ENCODE data around the gene IFITM5.
"Not testable (repeated sequence)": the region's sequence is repeated elsewhere in the genome, so short reads cannot be mapped to it uniquely, and the experiment has no call there.

IFITM5 gene

GRCh38 chr11:313304-313786, 14.0 kb upstream of the IFITM5 start:
- no peak for DNase-seq

DNA sequence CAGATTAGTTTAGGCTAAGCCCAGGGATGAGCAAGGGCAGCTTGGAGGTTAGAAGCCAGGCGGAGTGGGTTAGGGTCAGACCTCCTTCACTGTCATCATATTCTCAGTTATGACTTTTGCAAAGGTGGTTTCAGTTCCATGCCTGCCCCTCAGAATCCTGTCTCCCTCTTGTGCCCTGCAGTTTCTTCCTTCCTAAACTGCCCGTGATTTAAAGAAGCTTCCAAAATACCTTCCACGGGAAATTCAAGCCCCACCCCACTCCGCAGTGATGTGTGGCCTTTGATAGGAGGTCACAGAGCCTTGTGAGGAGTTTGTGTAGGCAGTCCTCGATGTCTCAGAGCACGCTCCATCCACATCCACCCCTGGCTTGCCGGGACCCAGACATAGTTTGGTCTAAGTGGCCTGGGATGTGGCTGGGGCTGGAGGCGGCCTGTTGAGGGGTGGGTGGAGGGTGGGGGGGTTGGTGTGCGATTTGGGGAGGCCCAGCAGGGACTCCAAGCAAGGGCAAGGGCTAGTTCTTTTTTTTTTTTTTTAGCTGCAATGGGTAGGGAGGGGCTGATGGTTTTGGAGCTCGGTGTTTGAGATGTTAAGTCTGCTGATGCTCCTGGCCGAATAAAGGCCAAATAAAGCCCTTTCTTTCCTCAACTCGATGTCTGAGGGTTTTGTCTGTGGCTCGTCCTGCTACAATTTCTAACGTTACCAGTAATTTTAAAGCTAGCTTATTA, 12.9 kb upstream of the IFITM5 start:
- DNase-seq, result no peak

- not testable (repeated sequence) for DNase-seq
Observed at GRCh38 chr11:311013-311748, 11.9 kb upstream of the IFITM5 start.

- DNase-seq, result not testable (repeated sequence)
Observed at GRCh38 chr11:309979-310572, 10.8 kb upstream of the IFITM5 start.

DNA sequence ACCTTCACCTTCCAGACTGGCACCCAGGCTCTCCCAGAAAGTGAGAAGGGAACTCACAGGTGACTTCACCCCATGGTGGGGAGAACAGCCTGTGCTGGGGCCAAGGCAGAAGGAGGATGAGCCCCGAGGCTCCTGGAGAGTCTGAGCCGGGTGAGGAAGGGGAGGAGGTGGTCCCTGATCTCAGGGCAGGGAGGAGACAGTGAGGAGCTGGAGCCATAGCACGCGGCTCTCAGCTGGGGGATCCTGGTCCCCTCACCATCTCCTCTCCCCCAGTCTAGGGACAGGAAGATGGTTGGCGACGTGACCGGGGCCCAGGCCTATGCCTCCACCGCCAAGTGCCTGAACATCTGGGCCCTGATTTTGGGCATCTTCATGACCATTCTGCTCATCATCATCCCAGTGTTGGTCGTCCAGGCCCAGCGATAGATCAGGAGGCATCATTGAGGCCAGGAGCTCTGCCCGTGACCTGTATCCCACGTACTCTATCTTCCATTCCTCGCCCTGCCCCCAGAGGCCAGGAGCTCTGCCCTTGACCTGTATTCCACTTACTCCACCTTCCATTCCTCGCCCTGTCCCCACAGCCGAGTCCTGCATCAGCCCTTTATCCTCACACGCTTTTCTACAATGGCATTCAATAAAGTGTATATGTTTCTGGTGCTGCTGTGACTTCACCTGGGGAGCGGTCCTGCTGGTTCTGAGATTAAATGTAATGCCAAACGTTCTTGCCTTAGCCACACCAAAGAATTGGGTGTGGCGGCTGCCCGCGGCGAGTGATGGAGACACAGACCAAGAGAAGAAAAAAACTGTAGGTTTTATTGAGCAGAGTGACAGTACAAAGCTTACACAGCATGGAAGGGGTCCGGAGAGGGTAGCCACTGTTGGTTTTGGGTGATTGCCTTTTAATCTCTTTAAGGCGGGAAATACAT, 9.7 kb upstream of the IFITM5 start:
- not testable (repeated sequence) for DNase-seq

DNA sequence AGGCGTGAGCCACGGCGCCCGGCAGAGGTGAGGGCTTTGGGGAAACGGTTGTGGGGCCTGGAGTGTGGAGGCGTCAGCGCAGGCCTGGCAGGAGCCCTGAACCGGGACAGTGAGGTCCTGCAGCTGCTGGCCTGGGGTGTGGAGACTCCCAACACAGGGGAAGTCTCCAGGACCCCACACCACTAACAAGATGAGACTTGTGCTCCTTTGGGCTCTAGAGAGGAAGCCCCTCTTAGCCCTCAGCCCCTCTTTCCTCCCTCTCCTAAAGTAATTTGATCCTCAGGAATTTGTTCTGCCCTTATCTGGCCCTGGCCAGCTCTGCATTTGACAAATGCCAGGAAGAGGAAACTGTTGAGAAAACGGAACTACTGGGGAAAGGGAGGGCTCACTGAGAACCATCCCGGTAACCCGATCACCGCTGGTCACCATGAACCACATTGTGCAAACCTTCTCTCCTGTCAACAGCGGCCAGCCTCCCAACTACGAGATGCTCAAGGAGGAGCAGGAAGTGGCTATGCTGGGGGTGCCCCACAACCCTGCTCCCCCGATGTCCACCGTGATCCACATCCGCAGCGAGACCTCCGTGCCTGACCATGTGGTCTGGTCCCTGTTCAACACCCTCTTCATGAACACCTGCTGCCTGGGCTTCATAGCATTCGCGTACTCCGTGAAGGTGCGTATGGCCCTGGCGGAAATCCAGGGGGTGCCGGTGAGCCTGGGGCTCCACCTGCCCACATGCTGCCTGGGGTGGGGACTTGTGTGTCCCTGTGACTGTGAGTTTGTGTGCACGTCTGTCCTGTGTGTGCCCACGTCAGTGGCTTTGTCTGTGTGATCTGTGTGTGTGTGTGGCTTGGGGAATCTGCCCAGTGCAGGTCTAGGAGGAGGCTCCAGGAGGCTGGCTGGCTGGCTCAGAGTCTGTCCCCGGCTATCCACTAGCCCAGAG, 8.7 kb upstream of the IFITM5 start, which contains the start of gene IFITM2:
IFITM2 (plus strand) TSS at position 51 of the 943 bp plus-strand sequence; CDS start at position 428, 377 bp downstream.
- DNase-seq, result peak in 1 of 56 donors; percentile 8

- DNase-seq, result no peak
Observed at GRCh38 chr11:306645-307371, 7.5 kb upstream of the IFITM5 start.

DNA sequence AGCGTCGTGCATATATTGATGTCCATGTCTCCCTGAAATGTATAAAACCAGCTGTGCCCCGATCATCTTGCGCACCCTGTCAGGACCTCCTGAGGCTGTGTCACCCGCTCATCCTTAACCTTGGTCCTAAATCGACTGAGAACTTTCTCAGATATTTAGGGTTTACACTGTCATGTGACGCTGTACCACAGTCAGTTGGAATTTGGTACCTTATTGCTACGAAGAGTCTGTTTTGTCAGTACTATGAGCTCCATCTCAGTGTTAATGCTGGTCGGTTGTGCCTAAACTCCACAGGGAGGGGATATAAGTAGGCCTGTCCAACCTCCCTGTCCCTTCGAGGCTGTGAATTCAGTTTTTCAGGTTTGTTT, 6.5 kb upstream of the IFITM5 start:
- DNase-seq, result no peak

- DNase-seq, result peak in 13 of 56 donors; percentile 7 to 54 (median 29)
Observed at GRCh38 chr11:304915-305843, 5.9 kb upstream of the IFITM5 start.

GRCh38 chr11:304061-304506, 4.8 kb upstream of the IFITM5 start:
- no peak for DNase-seq

- DNase-seq, result no peak
Observed at GRCh38 chr11:303363-303762, 4.0 kb upstream of the IFITM5 start.

DNA sequence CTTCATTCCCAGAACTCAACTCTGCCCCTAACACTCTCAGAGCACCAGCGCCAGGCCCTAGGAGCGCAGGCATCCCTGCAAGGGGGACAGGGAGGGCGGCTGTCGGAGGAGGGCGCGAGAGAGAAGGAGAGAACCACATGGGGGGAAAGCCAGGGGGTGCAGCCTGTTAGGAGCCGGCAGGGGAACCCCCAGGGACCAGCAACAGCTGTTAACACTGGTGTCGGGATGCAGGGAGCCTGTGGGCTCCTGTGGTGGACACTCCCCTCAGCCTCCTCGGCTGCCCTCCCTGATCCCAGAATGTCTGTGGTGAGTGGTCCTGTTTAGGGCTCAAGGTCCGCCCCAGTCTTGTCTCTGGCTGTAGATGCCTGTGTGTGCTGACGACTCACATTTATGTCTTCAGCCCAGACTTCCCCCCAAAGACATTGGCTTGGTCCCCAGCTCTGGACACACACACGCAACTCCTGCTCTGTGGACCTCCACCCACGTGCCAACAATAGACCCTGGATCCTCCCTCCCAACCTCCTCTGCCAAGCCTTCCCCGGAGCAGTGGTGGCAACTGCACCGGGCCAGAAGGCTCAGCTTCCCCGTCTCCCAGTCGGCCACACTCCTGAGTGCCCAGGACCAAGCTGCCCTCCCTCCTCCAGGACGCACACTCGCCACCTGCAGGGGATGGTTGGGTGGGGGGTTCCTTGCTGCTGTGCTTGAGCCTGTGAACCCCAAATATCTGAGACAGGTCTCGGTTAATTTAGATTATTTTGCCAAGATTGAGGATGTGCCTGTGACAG, 817 bp upstream of the IFITM5 start:
- DNase-seq, result no peak

GRCh38 chr11:298406-299065, 790 bp downstream of the IFITM5 start:
- no peak for DNase-seq

DNA sequence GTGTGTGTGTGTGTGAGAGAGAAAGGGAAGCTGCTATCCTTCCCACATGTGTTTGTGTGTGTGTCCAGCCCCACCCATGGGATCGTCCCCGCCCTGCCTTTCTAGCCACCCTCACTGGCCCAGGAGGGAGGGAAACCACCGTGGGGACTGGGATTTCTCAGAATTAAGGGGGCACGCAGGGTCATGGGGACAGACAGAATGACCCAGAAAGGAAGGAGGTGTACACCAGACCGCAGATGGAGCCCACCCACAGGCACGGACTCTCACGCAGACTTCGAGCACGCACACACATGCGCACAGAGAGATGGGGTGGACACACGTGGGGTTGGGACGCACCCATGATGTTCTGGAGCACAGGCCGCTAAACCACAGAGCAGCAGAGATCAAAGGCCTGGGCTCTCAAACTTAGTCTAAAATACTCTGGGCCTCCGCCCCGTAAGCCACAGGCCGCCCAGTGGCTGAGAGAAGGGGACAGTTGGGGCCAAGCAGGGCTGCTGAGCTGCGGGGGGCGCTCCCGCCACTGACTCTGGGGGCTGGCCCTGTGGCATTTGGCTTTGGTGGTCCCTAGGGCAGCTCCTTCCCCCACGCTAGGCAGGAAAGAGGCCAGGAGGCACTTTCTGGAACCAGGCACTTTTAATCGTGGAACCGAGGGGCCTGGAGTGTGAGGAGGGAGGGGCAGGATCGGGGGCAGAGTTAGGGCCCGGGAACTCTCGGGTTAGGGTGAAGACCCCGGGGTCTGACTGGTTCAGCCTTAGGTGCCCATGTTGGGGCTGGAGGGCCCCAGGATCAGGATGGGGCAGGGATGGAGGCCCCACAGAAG, 1.5 kb downstream of the IFITM5 start:
- DNase-seq, result no peak

GRCh38 chr11:297051-297585, 2.2 kb downstream of the IFITM5 start:
- no peak for DNase-seq

Measured in amygdala (tissue), 56 donors.